OCI-LY7 (cell line): ENCODE results near the gene PDZD2. TPM values are rescaled to one million over a fixed set of nuclear protein-coding genes. Genes with fewer than 3 reads are reported as not detected.

Source experiments
- BruUV-seq: library from RNA; stranded (reverse); fragments of 400-500 nt; replicated peaks from 2 replicates; lab custom pipeline; 2021; lab: Mats Ljungman, UMichigan
- CTCF ChIA-PET: fragments of 300-600 bp; sonication (Branson Sonifier 250); formaldehyde crosslinking; loops from one replicate; lab custom pipeline; 2022; ENCODE audit warnings: antibody characterized with exemption; ENCODE audit not compliant: unreplicated experiment; lab: Charles Lee
- POLR2A ChIA-PET: fragments of 300-600 bp; sonication (Branson Sonifier 250); formaldehyde crosslinking; loops from one replicate; lab custom pipeline; 2022; ENCODE audit warnings: antibody characterized with exemption; lab: Charles Lee
- DNase-seq: peaks from one replicate; pipeline ENCODE4 v3.0.0-alpha.2; 2015; ENCODE audit warnings: low spot score
- H2AFZ ChIP-seq: fragments of 200-600 bp; sonication (generic), shearing (Covaris generic); 2 replicates; pipeline ENCODE4 v1.6.1; 2014; ENCODE audit warnings: mild to moderate bottlenecking, antibody characterized with exemption, low read length, moderate library complexity
- H3K27ac ChIP-seq: fragments of 200-600 bp; sonication (generic); 2 replicates; pipeline ENCODE4 v1.5.1; 2014; ENCODE audit warnings: mixed run types, low read depth, mild to moderate bottlenecking, moderate library complexity, low read length, inconsistent platforms; ENCODE audit not compliant: poor library complexity, severe bottlenecking
- H3K36me3 ChIP-seq: fragments of 200-600 bp; sonication (generic); 2 replicates; pipeline ENCODE4 v1.6.1; 2014; ENCODE audit warnings: mild to moderate bottlenecking, antibody characterized with exemption, low read length, moderate library complexity, mixed read lengths; ENCODE audit not compliant: insufficient read depth
- H3K4me1 ChIP-seq: fragments of 200-600 bp; sonication (generic); 2 replicates; pipeline ENCODE4 v1.5.1; 2014; ENCODE audit warnings: mild to moderate bottlenecking, low read length; ENCODE audit not compliant: insufficient read depth, poor library complexity, severe bottlenecking
- H3K4me2 ChIP-seq: fragments of 200-600 bp; sonication (generic); 2 replicates; pipeline ENCODE4 v1.6.1; 2014; ENCODE audit warnings: mild to moderate bottlenecking, low read length
- H3K4me3 ChIP-seq: fragments of 200-600 bp; sonication (generic); 2 replicates; pipeline ENCODE4 v1.5.1; 2014; ENCODE audit warnings: mild to moderate bottlenecking, low read depth, low read length; ENCODE audit not compliant: poor library complexity, severe bottlenecking
- H3K79me2 ChIP-seq: fragments of 200-600 bp; sonication (generic); 2 replicates; pipeline ENCODE4 v1.6.1; 2016; ENCODE audit warnings: low read depth, mild to moderate bottlenecking, low read length, moderate library complexity, mixed read lengths; ENCODE audit not compliant: insufficient read depth
- H3K9me2 ChIP-seq: fragments of 200-600 bp; sonication (generic); 2 replicates; pipeline ENCODE4 v1.6.1; 2016; ENCODE audit warnings: mild to moderate bottlenecking, low read length, mixed read lengths; ENCODE audit not compliant: insufficient read depth
- H3K9me3 ChIP-seq: fragments of 200-600 bp; sonication (generic); 2 replicates; pipeline ENCODE4 v1.6.1; 2014; ENCODE audit warnings: mild to moderate bottlenecking, mixed run types, low read length, mixed read lengths
- H4K20me1 ChIP-seq: fragments of 200-600 bp; sonication (generic); 2 replicates; pipeline ENCODE4 v1.6.1; 2014; ENCODE audit warnings: mild to moderate bottlenecking, antibody characterized with exemption, low read length, moderate library complexity, mixed read lengths; ENCODE audit not compliant: insufficient read depth
- EZH2phosphoT487 ChIP-seq: fragments of 200-600 bp; sonication (generic); IDR thresholded peaks from 2 replicates; pipeline ENCODE4 v1.6.1; 2018; ENCODE audit warnings: low read depth, borderline replicate concordance, mild to moderate bottlenecking, mixed run types, antibody characterized with exemption, low read length, moderate library complexity, mixed read lengths
- intact Hi-C: fragments of 100-400 bp; cut with micrococcal nuclease; formaldehyde crosslinking; loops from one replicate; pipeline ENCODE4 v1.10.0; 2022; ENCODE audit not compliant: unreplicated experiment
- total RNA-seq, 2 experiments: library from RNA; depleted of rRNA in 1 of 2; stranded (reverse); fragments of >200 nt in 1 of 2; shearing (Covaris generic) in 1 of 2; gene quantifications; 2 replicates each; pipeline ENCODE4 v1.2.3, GENCODE V29; 2014 to 2022
- TF ChIP-seq, protein P1 (sequence below): fragments of 200-600 bp; sonication (generic); conservative IDR thresholded peaks from 2 replicates; pipeline ENCODE4 v1.5.1; 2014; ENCODE audit warnings: mild to moderate bottlenecking, antibody characterized with exemption, low read length, moderate library complexity, mixed read lengths

PDZD2 gene
- total RNA-seq, 2 experiments from 2014 or later = 8.6 to 10.6 TPM

DNA sequence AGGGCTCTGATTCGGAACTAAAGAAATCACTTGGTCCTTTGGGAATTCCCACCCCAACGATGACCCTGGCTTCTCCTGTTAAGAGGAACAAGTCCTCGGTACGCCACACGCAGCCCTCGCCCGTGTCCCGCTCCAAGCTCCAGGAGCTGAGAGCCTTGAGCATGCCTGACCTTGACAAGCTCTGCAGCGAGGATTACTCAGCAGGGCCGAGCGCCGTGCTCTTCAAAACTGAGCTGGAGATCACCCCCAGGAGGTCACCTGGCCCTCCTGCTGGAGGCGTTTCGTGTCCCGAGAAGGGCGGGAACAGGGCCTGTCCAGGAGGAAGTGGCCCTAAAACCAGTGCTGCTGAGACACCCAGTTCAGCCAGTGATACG is 451.8 kb downstream of the PDZD2 start:
- DNase-seq = no peak
- intact Hi-C loops = loop anchor here (10.0 kb wide), 1 partner anchor 524 kb away; no protein-coding TSS in a partner anchor
- no TSS peak for BruUV-seq
- no peak overlapping the region for H3K4me3 ChIP-seq
- no peak overlapping the region for H3K27ac ChIP-seq
- ChIA-PET CTCF (interaction anchor here (0.6 kb wide), 1 partner anchor 14 kb away, joined by 3 read pairs; no protein-coding TSS in a partner anchor), POLR2A (no interaction called here)
- H2AFZ ChIP-seq = no peak overlapping the region
- no peak overlapping the region for H3K4me2 ChIP-seq
- peaks cover 15% of the 10 kb centered on the region; the same call in 1 of the 2 replicates for H3K36me3 ChIP-seq
- no peaks in the 10 kb centered on the region for H3K4me1 ChIP-seq
- H3K9me2 ChIP-seq = no peaks in the 10 kb centered on the region
- H3K79me2 ChIP-seq = no peaks in the 10 kb centered on the region
- H4K20me1 ChIP-seq = no peaks in the 10 kb centered on the region
- no peak for TF ChIP-seq EZH2phosphoT487
- TF ChIP-seq, protein P1, sequence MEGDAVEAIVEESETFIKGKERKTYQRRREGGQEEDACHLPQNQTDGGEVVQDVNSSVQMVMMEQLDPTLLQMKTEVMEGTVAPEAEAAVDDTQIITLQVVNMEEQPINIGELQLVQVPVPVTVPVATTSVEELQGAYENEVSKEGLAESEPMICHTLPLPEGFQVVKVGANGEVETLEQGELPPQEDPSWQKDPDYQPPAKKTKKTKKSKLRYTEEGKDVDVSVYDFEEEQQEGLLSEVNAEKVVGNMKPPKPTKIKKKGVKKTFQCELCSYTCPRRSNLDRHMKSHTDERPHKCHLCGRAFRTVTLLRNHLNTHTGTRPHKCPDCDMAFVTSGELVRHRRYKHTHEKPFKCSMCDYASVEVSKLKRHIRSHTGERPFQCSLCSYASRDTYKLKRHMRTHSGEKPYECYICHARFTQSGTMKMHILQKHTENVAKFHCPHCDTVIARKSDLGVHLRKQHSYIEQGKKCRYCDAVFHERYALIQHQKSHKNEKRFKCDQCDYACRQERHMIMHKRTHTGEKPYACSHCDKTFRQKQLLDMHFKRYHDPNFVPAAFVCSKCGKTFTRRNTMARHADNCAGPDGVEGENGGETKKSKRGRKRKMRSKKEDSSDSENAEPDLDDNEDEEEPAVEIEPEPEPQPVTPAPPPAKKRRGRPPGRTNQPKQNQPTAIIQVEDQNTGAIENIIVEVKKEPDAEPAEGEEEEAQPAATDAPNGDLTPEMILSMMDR = no peak
- H3K9me3 ChIP-seq = no peaks in the 10 kb centered on the region

DNA sequence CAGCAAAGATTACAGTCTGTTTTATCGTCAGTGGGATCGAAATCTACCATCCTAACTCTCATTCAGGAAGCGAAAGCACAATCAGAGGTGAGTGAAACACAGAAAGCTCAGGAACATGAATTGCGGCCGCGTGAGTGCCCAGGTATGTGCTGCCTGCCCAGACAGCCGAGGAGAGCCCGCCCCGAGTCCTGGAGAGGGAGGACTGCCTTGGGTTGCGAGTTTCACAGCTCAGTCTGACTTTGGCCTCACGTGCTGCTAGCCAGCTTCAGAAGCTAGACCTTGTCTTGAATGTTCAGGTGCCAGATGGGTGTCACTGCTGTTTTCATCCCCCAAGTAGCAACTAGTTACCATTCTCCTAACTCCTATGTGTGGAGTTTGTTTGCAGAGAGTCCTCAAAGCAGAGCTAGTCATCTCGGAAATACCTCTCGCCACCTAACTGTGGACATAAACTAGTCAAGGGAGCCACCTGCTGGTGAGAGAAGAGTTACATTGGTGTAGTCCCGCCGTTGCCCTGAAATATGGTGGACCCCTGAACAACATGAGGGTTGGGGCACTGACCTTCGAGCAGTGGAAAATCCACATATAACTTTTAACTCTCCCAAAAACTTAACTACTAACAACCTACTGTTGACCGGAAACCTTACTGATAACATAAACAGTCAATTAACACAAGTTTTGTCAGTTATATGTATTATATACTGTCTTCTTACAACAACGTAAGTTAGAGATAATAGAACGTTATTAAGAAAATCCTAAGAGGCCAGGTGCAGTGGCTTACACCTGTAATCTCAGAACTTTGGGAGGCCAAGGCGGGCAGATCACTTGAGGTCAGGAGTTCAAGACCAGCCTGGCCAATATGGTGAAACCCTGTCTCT is 454.2 kb downstream of the PDZD2 start:
- Histone ChIP-seq H3K79me2 (no peaks in the 10 kb centered on the region), H3K36me3 (peaks cover 21% of the 10 kb centered on the region; the same call in 1 of the 2 replicates), H3K4me2 (no peak overlapping the region), H3K27ac (no peak overlapping the region), H3K4me3 (no peak overlapping the region), H2AFZ (no peak overlapping the region), H4K20me1 (no peaks in the 10 kb centered on the region), H3K9me3 (no peaks in the 10 kb centered on the region), H3K4me1 (no peaks in the 10 kb centered on the region), H3K9me2 (no peaks in the 10 kb centered on the region)
- DNase-seq = peak; percentile 84
- POLR2A ChIA-PET = interaction anchor here (0.5 to 0.7 kb wide), 2 partner anchors 9 to 254 kb away, joined by 3 to 4 read pairs; no protein-coding TSS in a partner anchor
- intact Hi-C loops = loop anchor here (1.0 to 10.0 kb wide), 3 partner anchors 268 to 522 kb away; no protein-coding TSS in a partner anchor
- BruUV-seq = no TSS peak
- TF ChIP-seq, protein P1 = peak; percentile 90
- no peak for TF ChIP-seq EZH2phosphoT487
- CTCF ChIA-PET = interaction anchor here (0.6 to 1.3 kb wide), 9 partner anchors 9 to 561 kb away, joined by 3 to 5 read pairs (median 4); partner anchors contain the start of genes C5orf22 and DROSHA

DNA sequence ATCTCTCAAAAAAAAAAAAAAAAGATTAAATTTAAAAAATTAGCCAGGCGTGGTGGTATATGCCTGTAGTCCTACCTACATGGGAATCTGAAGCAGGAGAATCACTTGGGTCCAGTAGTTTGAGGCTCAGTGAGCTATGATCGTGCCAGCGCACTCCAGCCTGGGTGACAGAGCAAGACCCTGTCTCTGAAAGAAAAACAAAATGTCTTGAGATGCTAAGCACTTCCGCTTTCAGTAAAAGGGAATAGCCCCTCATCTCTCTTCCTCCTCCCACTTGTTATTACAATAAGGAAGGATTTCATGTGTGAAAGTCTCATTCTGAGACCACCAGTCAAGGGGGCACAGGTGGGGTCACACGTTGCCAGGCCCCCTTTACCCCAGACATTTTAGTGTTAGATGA is 455.8 kb downstream of the PDZD2 start:
- no peaks in the 10 kb centered on the region for H3K79me2 ChIP-seq
- BruUV-seq = no TSS peak
- H4K20me1 ChIP-seq = no peaks in the 10 kb centered on the region
- H3K27ac ChIP-seq = no peak overlapping the region
- H3K4me2 ChIP-seq = no peak overlapping the region
- CTCF ChIA-PET = no interaction called here
- POLR2A ChIA-PET = no interaction called here
- TF ChIP-seq, protein P1 = no peak
- no peak for TF ChIP-seq EZH2phosphoT487
- H3K36me3 ChIP-seq = peaks cover 30% of the 10 kb centered on the region; the same call in 1 of the 2 replicates
- no peaks in the 10 kb centered on the region for H3K9me2 ChIP-seq
- intact Hi-C loops = loop anchor here (10.0 kb wide), 1 partner anchor 520 kb away; no protein-coding TSS in a partner anchor
- no peaks in the 10 kb centered on the region for H3K9me3 ChIP-seq
- H3K4me3 ChIP-seq = no peak overlapping the region
- DNase-seq = no peak
- H2AFZ ChIP-seq = no peak overlapping the region
- H3K4me1 ChIP-seq = no peaks in the 10 kb centered on the region
